HEK293 (cell line): ENCODE measurements around the gene TSPAN1.

Source experiments
- CTCF ChIA-PET: fragments of 350-600 bp; formaldehyde crosslinking; extraction: SDS; loops from one replicate; lab custom pipeline; 2021; ENCODE audit warnings: antibody characterized with exemption; lab: Yijun Ruan, JAX
- POLR2A ChIA-PET: fragments of 300-600 bp; formaldehyde crosslinking; extraction: SDS; loops from one replicate; lab custom pipeline; 2020; ENCODE audit warnings: antibody characterized with exemption, inconsistent platforms; lab: Yijun Ruan, JAX
- H3K27ac ChIP-seq: fragments of 200-500 bp; sonication (Bioruptor generic); 2 replicates; pipeline ENCODE4 v1.5.1; 2014; ENCODE audit warnings: low read depth, low read length, control low read depth, inconsistent platforms; ENCODE audit errors: extremely low read depth
- H3K36me3 ChIP-seq, 2 experiments: fragments of 200-500 bp in 1 of 2; sonication (Bioruptor generic) in 1 of 2; 1 replicate in 1 of 2; 2 replicates in 1 of 2; pipeline ENCODE4 v1.5.1; 2014 to 2017; ENCODE audit warnings: inconsistent platforms in 2 of 2, low read length in 2 of 2; ENCODE audit not compliant: control insufficient read depth in 2 of 2, insufficient read depth in 1 of 2
- H3K4me1 ChIP-seq: fragments of 200-500 bp; sonication (Bioruptor generic); 2 replicates; pipeline ENCODE4 v1.5.1; 2014; ENCODE audit warnings: mild to moderate bottlenecking, low read length, inconsistent platforms; ENCODE audit not compliant: control insufficient read depth, insufficient read depth
- H3K4me3 ChIP-seq: 2 replicates; pipeline ENCODE4 v1.5.1; 2011; ENCODE audit warnings: low read depth, mild to moderate bottlenecking, control low read depth, low read length, moderate library complexity
- H3K9me3 ChIP-seq: fragments of 200-500 bp; sonication (Bioruptor generic); 2 replicates; pipeline ENCODE4 v1.5.1; 2014; ENCODE audit warnings: low read depth, low read length, inconsistent platforms; ENCODE audit not compliant: control insufficient read depth, insufficient read depth
- GLIS1 ChIP-seq: fragments of 450-650 bp; formaldehyde crosslinking; IDR thresholded peaks from 2 replicates; pipeline ENCODE4 v1.5.1; 2016; ENCODE audit warnings: missing biosample characterization, missing genetic modification characterization
- IKZF3 ChIP-seq: fragments of 450-650 bp; IDR thresholded peaks from 2 replicates; pipeline ENCODE4 v1.5.0; 2018; ENCODE audit warnings: missing biosample characterization, mild to moderate bottlenecking, missing genetic modification characterization, moderate library complexity
- KLF16 ChIP-seq: fragments of 450-650 bp; formaldehyde crosslinking; IDR thresholded peaks from 2 replicates; pipeline ENCODE4 v1.5.1; 2017; ENCODE audit warnings: missing biosample characterization, missing genetic modification characterization
- TCF7L2 ChIP-seq: IDR thresholded peaks from 2 replicates; pipeline ENCODE4 v1.6.1; 2011; ENCODE audit warnings: low read depth, mild to moderate bottlenecking, inconsistent platforms, low read length, moderate library complexity, borderline replicate concordance
- ZBTB20 ChIP-seq: fragments of 450-650 bp; formaldehyde crosslinking; IDR thresholded peaks from 2 replicates; pipeline ENCODE4 v1.5.1; 2016; ENCODE audit warnings: missing biosample characterization, missing genetic modification characterization
- ZNF169 ChIP-seq: fragments of 450-650 bp; formaldehyde crosslinking; IDR thresholded peaks from 2 replicates; pipeline ENCODE4 v1.5.1; 2016; ENCODE audit warnings: missing biosample characterization, missing genetic modification characterization
- ZNF174 ChIP-seq: fragments of 450-650 bp; formaldehyde crosslinking; IDR thresholded peaks from 2 replicates; pipeline ENCODE4 v1.5.0; 2017; ENCODE audit warnings: missing biosample characterization, mild to moderate bottlenecking, missing genetic modification characterization
- ZNF223 ChIP-seq: fragments of 450-650 bp; formaldehyde crosslinking; IDR thresholded peaks from 2 replicates; pipeline ENCODE4 v1.5.1; 2016; ENCODE audit warnings: missing biosample characterization, missing genetic modification characterization
- ZNF423 ChIP-seq: fragments of 450-650 bp; formaldehyde crosslinking; IDR thresholded peaks from 2 replicates; pipeline ENCODE4 v1.5.1; 2016; ENCODE audit warnings: missing biosample characterization, missing genetic modification characterization
- ZNF558 ChIP-seq: fragments of 450-650 bp; formaldehyde crosslinking; IDR thresholded peaks from 2 replicates; pipeline ENCODE4 v1.5.1; 2016; ENCODE audit warnings: missing biosample characterization, missing genetic modification characterization
- ZNF600 ChIP-seq: fragments of 450-650 bp; formaldehyde crosslinking; IDR thresholded peaks from 2 replicates; pipeline ENCODE4 v1.5.1; 2016; ENCODE audit warnings: missing biosample characterization, missing genetic modification characterization
- TF ChIP-seq, protein P1 (sequence below): fragments of 450-650 bp; formaldehyde crosslinking; IDR thresholded peaks from 2 replicates; pipeline ENCODE4 v1.5.1; 2016; ENCODE audit warnings: missing biosample characterization, missing genetic modification characterization
- TF ChIP-seq, protein P2 (sequence below): fragments of 450-650 bp; formaldehyde crosslinking; IDR thresholded peaks from 2 replicates; pipeline ENCODE4 v1.5.1; 2016; ENCODE audit warnings: missing biosample characterization, missing genetic modification characterization
- TF ChIP-seq, protein P3 (sequence below): fragments of 450-650 bp; formaldehyde crosslinking; IDR thresholded peaks from 2 replicates; pipeline ENCODE4 v1.5.1; 2016; ENCODE audit warnings: missing biosample characterization, missing genetic modification characterization
- TF ChIP-seq, protein P4 (sequence below): fragments of 450-650 bp; formaldehyde crosslinking; IDR thresholded peaks from 2 replicates; pipeline ENCODE4 v1.5.1; 2016; ENCODE audit warnings: missing biosample characterization, missing genetic modification characterization
- TF ChIP-seq, protein P5 (sequence below): fragments of 450-650 bp; formaldehyde crosslinking; IDR thresholded peaks from 2 replicates; pipeline ENCODE4 v1.5.1; 2016; ENCODE audit warnings: missing biosample characterization, missing genetic modification characterization
- TF ChIP-seq, protein P6 (sequence below): fragments of 450-650 bp; formaldehyde crosslinking; conservative IDR thresholded peaks from 2 replicates; pipeline ENCODE4 v1.5.1; 2016; ENCODE audit warnings: low read depth, missing biosample characterization, missing genetic modification characterization

The TSPAN1 gene

DNA sequence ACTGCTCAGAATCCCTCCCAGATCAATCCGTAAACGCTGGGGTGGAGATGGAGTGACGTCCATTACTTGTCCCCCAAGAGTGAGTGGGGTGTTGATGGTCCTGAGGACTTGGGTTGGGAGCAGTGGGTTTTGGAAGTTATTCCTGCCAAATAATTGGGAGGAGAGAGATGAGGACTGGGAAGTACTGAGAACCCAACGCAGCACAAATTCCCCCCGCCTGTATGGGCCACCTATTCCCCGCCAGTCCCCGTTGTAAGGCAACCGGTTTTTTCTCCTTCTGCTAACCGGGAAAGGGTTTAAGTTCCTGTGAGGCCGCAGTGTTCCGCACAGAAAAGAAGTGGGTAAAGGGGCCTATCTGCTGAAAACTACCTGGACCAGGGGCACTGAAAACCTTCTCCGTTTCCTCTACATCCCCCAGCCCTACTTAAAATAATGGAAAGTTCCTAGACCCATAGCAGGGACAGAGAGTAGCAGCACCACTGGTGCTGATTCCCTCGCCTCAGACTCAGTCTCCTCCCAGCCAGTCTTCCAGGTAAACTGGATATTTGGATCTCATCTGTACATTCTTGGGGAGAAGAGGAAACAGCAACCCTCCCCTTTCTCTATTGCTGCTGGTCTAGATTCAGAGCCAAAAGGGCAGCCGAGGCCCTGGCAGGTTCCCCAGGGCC lies 29.0 kb downstream of the TSPAN1 start:
- ChIA-PET POLR2A (interaction anchor here (0.9 to 1.2 kb wide), 2 partner anchors 15 to 72 kb away, joined by 3 read pairs; partner anchors contain the start of gene PIK3R3), CTCF (interaction anchor here (5.6 kb wide), 1 partner anchor 19 kb away, joined by 49 read pairs; no protein-coding TSS in a partner anchor)
- Histone ChIP-seq H3K9me3 (no peaks in the 10 kb centered on the region), H3K4me3 (peak overlapping the region; percentile 79), H3K4me1 (no peaks in the 10 kb centered on the region), H3K27ac (peak overlapping the region; percentile 45; the same call in 1 of the 2 replicates), H3K36me3 (peaks cover 0 to 8% of the 10 kb centered on the region in 2 experiments; a peak in 2 of 3 replicates)
- TF ChIP-seq, protein P1, sequence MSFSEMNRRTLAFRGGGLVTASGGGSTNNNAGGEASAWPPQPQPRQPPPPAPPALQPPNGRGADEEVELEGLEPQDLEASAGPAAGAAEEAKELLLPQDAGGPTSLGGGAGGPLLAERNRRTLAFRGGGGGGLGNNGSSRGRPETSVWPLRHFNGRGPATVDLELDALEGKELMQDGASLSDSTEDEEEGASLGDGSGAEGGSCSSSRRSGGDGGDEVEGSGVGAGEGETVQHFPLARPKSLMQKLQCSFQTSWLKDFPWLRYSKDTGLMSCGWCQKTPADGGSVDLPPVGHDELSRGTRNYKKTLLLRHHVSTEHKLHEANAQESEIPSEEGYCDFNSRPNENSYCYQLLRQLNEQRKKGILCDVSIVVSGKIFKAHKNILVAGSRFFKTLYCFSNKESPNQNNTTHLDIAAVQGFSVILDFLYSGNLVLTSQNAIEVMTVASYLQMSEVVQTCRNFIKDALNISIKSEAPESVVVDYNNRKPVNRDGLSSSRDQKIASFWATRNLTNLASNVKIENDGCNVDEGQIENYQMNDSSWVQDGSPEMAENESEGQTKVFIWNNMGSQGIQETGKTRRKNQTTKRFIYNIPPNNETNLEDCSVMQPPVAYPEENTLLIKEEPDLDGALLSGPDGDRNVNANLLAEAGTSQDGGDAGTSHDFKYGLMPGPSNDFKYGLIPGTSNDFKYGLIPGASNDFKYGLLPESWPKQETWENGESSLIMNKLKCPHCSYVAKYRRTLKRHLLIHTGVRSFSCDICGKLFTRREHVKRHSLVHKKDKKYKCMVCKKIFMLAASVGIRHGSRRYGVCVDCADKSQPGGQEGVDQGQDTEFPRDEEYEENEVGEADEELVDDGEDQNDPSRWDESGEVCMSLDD (tag by site-specific recombination) = peak; percentile 6; the same call in 1 of the 2 replicates
- TF ChIP-seq ZNF423 (no peak), ZNF558 (tag by site-specific recombination) (no peak), IKZF3 (tag by site-specific recombination) (peak; percentile 49; the same call in 1 of the 2 replicates), ZNF600 (tag by site-specific recombination) (peak; percentile 59; the same call in 1 of the 2 replicates), ZBTB20 (tag by site-specific recombination) (peak; percentile 90)
- TF ChIP-seq, protein P2, sequence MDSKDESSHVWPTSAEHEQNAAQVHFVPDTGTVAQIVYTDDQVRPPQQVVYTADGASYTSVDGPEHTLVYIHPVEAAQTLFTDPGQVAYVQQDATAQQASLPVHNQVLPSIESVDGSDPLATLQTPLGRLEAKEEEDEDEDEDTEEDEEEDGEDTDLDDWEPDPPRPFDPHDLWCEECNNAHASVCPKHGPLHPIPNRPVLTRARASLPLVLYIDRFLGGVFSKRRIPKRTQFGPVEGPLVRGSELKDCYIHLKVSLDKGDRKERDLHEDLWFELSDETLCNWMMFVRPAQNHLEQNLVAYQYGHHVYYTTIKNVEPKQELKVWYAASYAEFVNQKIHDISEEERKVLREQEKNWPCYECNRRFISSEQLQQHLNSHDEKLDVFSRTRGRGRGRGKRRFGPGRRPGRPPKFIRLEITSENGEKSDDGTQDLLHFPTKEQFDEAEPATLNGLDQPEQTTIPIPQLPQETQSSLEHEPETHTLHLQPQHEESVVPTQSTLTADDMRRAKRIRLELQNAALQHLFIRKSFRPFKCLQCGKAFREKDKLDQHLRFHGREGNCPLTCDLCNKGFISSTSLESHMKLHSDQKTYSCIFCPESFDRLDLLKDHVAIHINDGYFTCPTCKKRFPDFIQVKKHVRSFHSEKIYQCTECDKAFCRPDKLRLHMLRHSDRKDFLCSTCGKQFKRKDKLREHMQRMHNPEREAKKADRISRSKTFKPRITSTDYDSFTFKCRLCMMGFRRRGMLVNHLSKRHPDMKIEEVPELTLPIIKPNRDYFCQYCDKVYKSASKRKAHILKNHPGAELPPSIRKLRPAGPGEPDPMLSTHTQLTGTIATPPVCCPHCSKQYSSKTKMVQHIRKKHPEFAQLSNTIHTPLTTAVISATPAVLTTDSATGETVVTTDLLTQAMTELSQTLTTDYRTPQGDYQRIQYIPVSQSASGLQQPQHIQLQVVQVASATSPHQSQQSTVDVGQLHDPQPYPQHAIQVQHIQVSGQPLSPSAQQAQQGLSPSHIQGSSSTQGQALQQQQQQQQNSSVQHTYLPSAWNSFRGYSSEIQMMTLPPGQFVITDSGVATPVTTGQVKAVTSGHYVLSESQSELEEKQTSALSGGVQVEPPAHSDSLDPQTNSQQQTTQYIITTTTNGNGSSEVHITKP (tag by site-specific recombination) = peak; percentile 87
- TF ChIP-seq, all 188 proteins: peak for 5

DNA sequence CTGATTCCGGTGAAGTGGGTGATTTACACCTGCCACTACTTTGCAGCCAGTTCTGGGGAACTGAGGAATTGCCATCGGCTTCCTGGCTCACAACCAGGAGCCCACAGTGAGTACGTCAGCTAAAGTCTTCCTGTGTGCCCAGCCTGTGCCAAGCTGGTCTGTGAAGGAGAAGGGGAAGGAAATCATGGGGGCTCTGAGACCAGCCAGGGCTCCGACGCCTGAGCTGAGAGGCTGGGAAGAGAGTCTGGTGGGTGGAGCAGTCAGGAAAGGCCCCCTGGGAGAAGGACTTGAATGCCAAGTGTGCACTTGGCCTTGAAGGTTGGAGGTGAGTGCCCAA lies 29.5 kb downstream of the TSPAN1 start:
- Histone ChIP-seq H3K9me3 (no peaks in the 10 kb centered on the region), H3K27ac (0 out of 2 replicates have a peak overlapping the region, but pooled peaks have one; percentile 4), H3K4me1 (no peaks in the 10 kb centered on the region), H3K36me3 (peaks cover 0 to 8% of the 10 kb centered on the region in 2 experiments; a peak in 2 of 3 replicates), H3K4me3 (0 out of 2 replicates have a peak overlapping the region, but pooled peaks have one; percentile 79)
- POLR2A ChIA-PET = interaction anchor here (0.9 kb wide), 1 partner anchor 72 kb away, joined by 3 read pairs; the partner anchor contains the start of gene PIK3R3
- CTCF ChIA-PET = interaction anchor here (0.8 to 5.6 kb wide), 2 partner anchors 18 to 41 kb away, joined by 3 to 49 read pairs; no protein-coding TSS in a partner anchor
- TF ChIP-seq ZNF169 (tag by site-specific recombination) = no peak
- TF ChIP-seq ZBTB20 (tag by site-specific recombination) = peak; percentile 66; the same call in 1 of the 2 replicates
- TF ChIP-seq, protein P3, sequence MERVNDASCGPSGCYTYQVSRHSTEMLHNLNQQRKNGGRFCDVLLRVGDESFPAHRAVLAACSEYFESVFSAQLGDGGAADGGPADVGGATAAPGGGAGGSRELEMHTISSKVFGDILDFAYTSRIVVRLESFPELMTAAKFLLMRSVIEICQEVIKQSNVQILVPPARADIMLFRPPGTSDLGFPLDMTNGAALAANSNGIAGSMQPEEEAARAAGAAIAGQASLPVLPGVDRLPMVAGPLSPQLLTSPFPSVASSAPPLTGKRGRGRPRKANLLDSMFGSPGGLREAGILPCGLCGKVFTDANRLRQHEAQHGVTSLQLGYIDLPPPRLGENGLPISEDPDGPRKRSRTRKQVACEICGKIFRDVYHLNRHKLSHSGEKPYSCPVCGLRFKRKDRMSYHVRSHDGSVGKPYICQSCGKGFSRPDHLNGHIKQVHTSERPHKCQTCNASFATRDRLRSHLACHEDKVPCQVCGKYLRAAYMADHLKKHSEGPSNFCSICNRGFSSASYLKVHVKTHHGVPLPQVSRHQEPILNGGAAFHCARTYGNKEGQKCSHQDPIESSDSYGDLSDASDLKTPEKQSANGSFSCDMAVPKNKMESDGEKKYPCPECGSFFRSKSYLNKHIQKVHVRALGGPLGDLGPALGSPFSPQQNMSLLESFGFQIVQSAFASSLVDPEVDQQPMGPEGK (tag by site-specific recombination) = peak; percentile 30; the same call in 1 of the 2 replicates
- TF ChIP-seq ZNF174 = no peak
- 0 out of 2 replicates have a peak, but pooled peaks have one; percentile 37 for TF ChIP-seq KLF16 (tag by site-specific recombination)
- no peak for TF ChIP-seq ZNF223 (tag by site-specific recombination)
- TF ChIP-seq, protein P4, sequence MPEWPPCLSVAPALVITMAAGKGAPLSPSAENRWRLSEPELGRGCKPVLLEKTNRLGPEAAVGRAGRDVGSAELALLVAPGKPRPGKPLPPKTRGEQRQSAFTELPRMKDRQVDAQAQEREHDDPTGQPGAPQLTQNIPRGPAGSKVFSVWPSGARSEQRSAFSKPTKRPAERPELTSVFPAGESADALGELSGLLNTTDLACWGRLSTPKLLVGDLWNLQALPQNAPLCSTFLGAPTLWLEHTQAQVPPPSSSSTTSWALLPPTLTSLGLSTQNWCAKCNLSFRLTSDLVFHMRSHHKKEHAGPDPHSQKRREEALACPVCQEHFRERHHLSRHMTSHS (tag by site-specific recombination) = no peak
- peak; percentile 50; the same call in 1 of the 2 replicates for TF ChIP-seq GLIS1 (tag by site-specific recombination)
- TF ChIP-seq ZNF558 (tag by site-specific recombination) = no peak
- TF ChIP-seq, protein P5, sequence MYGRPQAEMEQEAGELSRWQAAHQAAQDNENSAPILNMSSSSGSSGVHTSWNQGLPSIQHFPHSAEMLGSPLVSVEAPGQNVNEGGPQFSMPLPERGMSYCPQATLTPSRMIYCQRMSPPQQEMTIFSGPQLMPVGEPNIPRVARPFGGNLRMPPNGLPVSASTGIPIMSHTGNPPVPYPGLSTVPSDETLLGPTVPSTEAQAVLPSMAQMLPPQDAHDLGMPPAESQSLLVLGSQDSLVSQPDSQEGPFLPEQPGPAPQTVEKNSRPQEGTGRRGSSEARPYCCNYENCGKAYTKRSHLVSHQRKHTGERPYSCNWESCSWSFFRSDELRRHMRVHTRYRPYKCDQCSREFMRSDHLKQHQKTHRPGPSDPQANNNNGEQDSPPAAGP (tag by site-specific recombination) = no peak
- TF ChIP-seq, protein P6, sequence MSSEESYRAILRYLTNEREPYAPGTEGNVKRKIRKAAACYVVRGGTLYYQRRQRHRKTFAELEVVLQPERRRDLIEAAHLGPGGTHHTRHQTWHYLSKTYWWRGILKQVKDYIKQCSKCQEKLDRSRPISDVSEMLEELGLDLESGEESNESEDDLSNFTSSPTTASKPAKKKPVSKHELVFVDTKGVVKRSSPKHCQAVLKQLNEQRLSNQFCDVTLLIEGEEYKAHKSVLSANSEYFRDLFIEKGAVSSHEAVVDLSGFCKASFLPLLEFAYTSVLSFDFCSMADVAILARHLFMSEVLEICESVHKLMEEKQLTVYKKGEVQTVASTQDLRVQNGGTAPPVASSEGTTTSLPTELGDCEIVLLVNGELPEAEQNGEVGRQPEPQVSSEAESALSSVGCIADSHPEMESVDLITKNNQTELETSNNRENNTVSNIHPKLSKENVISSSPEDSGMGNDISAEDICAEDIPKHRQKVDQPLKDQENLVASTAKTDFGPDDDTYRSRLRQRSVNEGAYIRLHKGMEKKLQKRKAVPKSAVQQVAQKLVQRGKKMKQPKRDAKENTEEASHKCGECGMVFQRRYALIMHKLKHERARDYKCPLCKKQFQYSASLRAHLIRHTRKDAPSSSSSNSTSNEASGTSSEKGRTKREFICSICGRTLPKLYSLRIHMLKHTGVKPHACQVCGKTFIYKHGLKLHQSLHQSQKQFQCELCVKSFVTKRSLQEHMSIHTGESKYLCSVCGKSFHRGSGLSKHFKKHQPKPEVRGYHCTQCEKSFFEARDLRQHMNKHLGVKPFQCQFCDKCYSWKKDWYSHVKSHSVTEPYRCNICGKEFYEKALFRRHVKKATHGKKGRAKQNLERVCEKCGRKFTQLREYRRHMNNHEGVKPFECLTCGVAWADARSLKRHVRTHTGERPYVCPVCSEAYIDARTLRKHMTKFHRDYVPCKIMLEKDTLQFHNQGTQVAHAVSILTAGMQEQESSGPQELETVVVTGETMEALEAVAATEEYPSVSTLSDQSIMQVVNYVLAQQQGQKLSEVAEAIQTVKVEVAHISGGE (tag by site-specific recombination) = peak; percentile 92
- no peak for TF ChIP-seq TCF7L2
